SK-N-SH (cell line): Measurements from ENCODE around the gene PRLR. TPM values are rescaled to one million over a fixed set of nuclear protein-coding genes. Genes with fewer than 3 reads are reported as not detected.

Experiments used
- CTCF ChIA-PET: fragments of 300-600, 350-600 bp; formaldehyde crosslinking; extraction: SDS; loops from one replicate; lab custom pipeline; 2021; lab: Yijun Ruan, JAX
- POLR2A ChIA-PET: fragments of 350-600 bp; sonication (Branson Sonifier 250); formaldehyde crosslinking; extraction: SDS; loops from one replicate; lab custom pipeline; 2020; ENCODE audit warnings: antibody characterized with exemption, inconsistent platforms; lab: Yijun Ruan, JAX
- DNase-seq: peaks from one replicate; pipeline ENCODE4 v3.0.0; 2012
- H2AFZ ChIP-seq: fragments of 200-600 bp; sonication (generic); 2 replicates; pipeline ENCODE4 v1.8.1; 2016; ENCODE audit warnings: antibody characterized with exemption, mild to moderate bottlenecking, low read depth
- H3F3A ChIP-seq: fragments of 200-600 bp; sonication (generic); replicated peaks from 2 replicates; pipeline ENCODE3; 2016; ENCODE audit warnings: antibody characterized with exemption, mild to moderate bottlenecking; ENCODE audit not compliant: insufficient read depth
- H3K27ac ChIP-seq, 2 experiments: fragments of 200-500 bp in 1 of 2; fragments of 200-600 bp in 1 of 2; sonication (Bioruptor generic) in 1 of 2; sonication (generic), shearing (Covaris generic) in 1 of 2; 2 replicates each; pipeline versions ENCODE4 v1.5.1 to v1.6.1; 2014 to 2016; ENCODE audit warnings: low read depth in 2 of 2, inconsistent platforms in 1 of 2, low read length in 1 of 2, mild to moderate bottlenecking in 1 of 2, mixed read lengths in 1 of 2
- H3K27me3 ChIP-seq: fragments of 200-600 bp; sonication (generic), shearing (Covaris generic); 2 replicates; pipeline ENCODE4 v1.6.1; 2016; ENCODE audit warnings: mixed run types; ENCODE audit not compliant: insufficient read depth
- H3K36me3 ChIP-seq, 2 experiments: fragments of 200-500 bp in 1 of 2; fragments of 200-600 bp in 1 of 2; sonication (Bioruptor generic) in 1 of 2; sonication (generic) in 1 of 2; replicated peaks in 1 of 2; 2 replicates each; pipeline versions ENCODE3 to v1.5.1; 2014 to 2016; ENCODE audit warnings: low read length in 1 of 2, mild to moderate bottlenecking in 1 of 2; ENCODE audit not compliant: insufficient read depth in 2 of 2, control insufficient read depth in 1 of 2
- H3K4me1 ChIP-seq, 2 experiments: fragments of 200-500 bp in 1 of 2; fragments of 200-600 bp in 1 of 2; sonication (Bioruptor generic) in 1 of 2; sonication (generic), shearing (Covaris generic) in 1 of 2; 2 replicates each; pipeline versions ENCODE4 v1.5.1 to v1.6.1; 2014 to 2016; ENCODE audit warnings: low read depth in 1 of 2, low read length in 1 of 2, mixed run types in 1 of 2; ENCODE audit not compliant: insufficient read depth in 2 of 2, control insufficient read depth in 1 of 2
- H3K4me2 ChIP-seq: fragments of 200-600 bp; sonication (generic), shearing (Covaris generic); 2 replicates; pipeline ENCODE4 v1.6.1; 2017; ENCODE audit warnings: mixed run types
- H3K4me3 ChIP-seq, 2 experiments: fragments of 200-500 bp in 1 of 2; fragments of 200-600 bp in 1 of 2; sonication (Bioruptor generic) in 1 of 2; sonication (generic), shearing (Covaris generic) in 1 of 2; 2 replicates each; pipeline versions ENCODE4 v1.5.1 to v1.8.1; 2014 to 2016; ENCODE audit warnings: low read depth in 2 of 2, inconsistent platforms in 1 of 2, low read length in 1 of 2, mild to moderate bottlenecking in 1 of 2, mixed read lengths in 1 of 2, moderate library complexity in 1 of 2
- H3K79me2 ChIP-seq: fragments of 200-600 bp; sonication (generic); 2 replicates; pipeline ENCODE4 v1.8.1; 2017; ENCODE audit warnings: mild to moderate bottlenecking; ENCODE audit not compliant: insufficient read depth
- H3K9ac ChIP-seq: fragments of 200-600 bp; sonication (generic); 2 replicates; pipeline ENCODE4 v1.6.1; 2017; ENCODE audit warnings: mixed run types
- H3K9me2 ChIP-seq: fragments of 200-600 bp; sonication (generic); 2 replicates; pipeline ENCODE4 v1.6.1; 2017; ENCODE audit warnings: mixed run types
- H3K9me3 ChIP-seq: fragments of 200-600 bp; sonication (generic); 2 replicates; pipeline ENCODE4 v1.6.1; 2017; ENCODE audit warnings: mixed run types, mild to moderate bottlenecking, moderate library complexity
- H4K20me1 ChIP-seq: fragments of 200-600 bp; sonication (generic); 2 replicates; pipeline ENCODE4 v1.6.1; 2017; ENCODE audit warnings: mild to moderate bottlenecking, mixed run types; ENCODE audit not compliant: insufficient read depth
- CTCF ChIP-seq: fragments of 200-600 bp; sonication (generic); IDR thresholded peaks from 2 replicates; pipeline ENCODE4 v1.6.1; 2017; ENCODE audit warnings: antibody characterized with exemption, mild to moderate bottlenecking, moderate library complexity
- ELF1 ChIP-seq: IDR thresholded peaks from 2 replicates; pipeline ENCODE4 v1.4.0; 2012
- FOSL2 ChIP-seq: IDR thresholded peaks from 2 replicates; pipeline ENCODE4 v1.4.0; 2012; ENCODE audit warnings: low read depth, mild to moderate bottlenecking, moderate library complexity, borderline replicate concordance
- FOXM1 ChIP-seq: IDR thresholded peaks from 2 replicates; pipeline ENCODE4 v1.4.0; 2012; ENCODE audit warnings: low read depth, mild to moderate bottlenecking
- GABPA ChIP-seq: IDR thresholded peaks from 2 replicates; pipeline ENCODE4 v1.4.0; 2012; ENCODE audit warnings: low read depth, mild to moderate bottlenecking
- JUND ChIP-seq: IDR thresholded peaks from 2 replicates; pipeline ENCODE4 v1.4.0; 2012
- MEF2A ChIP-seq: IDR thresholded peaks from 2 replicates; pipeline ENCODE4 v1.4.0; 2012; ENCODE audit warnings: low read depth, borderline replicate concordance
- MXI1 ChIP-seq: IDR thresholded peaks from 2 replicates; pipeline ENCODE4 v1.6.1; 2012; ENCODE audit warnings: mild to moderate bottlenecking, low read depth, low read length, improper control_type of control experiment
- NFIC ChIP-seq: IDR thresholded peaks from 2 replicates; pipeline ENCODE4 v1.4.0; 2012; ENCODE audit warnings: borderline replicate concordance
- PBX3 ChIP-seq: IDR thresholded peaks from 2 replicates; pipeline ENCODE4; 2012
- POLR2AphosphoS5 ChIP-seq: IDR thresholded peaks from 2 replicates; pipeline ENCODE4 v1.6.1; 2012; ENCODE audit warnings: low read depth, low read length
- RAD21 ChIP-seq: IDR thresholded peaks from 2 replicates; pipeline ENCODE4 v1.6.1; 2012; ENCODE audit warnings: mild to moderate bottlenecking, low read length
- REST ChIP-seq: IDR thresholded peaks from 2 replicates; pipeline ENCODE4 v1.6.1; 2012; ENCODE audit warnings: mild to moderate bottlenecking, low read depth, low read length, moderate library complexity
- TEAD4 ChIP-seq: IDR thresholded peaks from 2 replicates; pipeline ENCODE4 v1.4.0; 2012; ENCODE audit warnings: mild to moderate bottlenecking, borderline replicate concordance; ENCODE audit not compliant: insufficient read depth
- USF1 ChIP-seq: IDR thresholded peaks from 2 replicates; pipeline ENCODE4 v1.4.0; 2012; ENCODE audit warnings: low read depth, borderline replicate concordance
- ZBTB33 ChIP-seq: IDR thresholded peaks from 2 replicates; pipeline ENCODE4 v1.4.0; 2012; ENCODE audit warnings: low read depth, borderline replicate concordance
- WGBS: methylation state at CpG from one replicate; pipeline ENCODE4 v1.1.6; 2017; ENCODE audit warnings: low lambda C conversion rate; 5-methylcytosine and 5-hydroxymethylcytosine counted together
- polyA plus RNA-seq, 3 experiments: library from polyadenylated mRNA; depleted of rRNA; stranded (reverse); fragments of >200 nt; gene quantifications; 2 replicates each; pipeline ENCODE4 v1.2.3, GENCODE V29; 2012

Gene PRLR
- polyA plus RNA-seq, 1 of the 3 experiments (the other 2 are of a cell fraction) = 0.13 TPM

- H3K4me1 ChIP-seq = no peaks in the 10 kb centered on the region; a peak in 1 of 4 replicates
- TF ChIP-seq ELF1 = no peak
- TF ChIP-seq USF1 = no peak
- TF ChIP-seq GABPA = no peak
- TF ChIP-seq POLR2AphosphoS5 = no peak
- no peak for TF ChIP-seq MEF2A
- no peak for TF ChIP-seq TEAD4
- no peak for TF ChIP-seq JUND
- TF ChIP-seq FOXM1 = no peak
- TF ChIP-seq PBX3 = no peak
- TF ChIP-seq FOSL2 = no peak
- TF ChIP-seq MXI1 = no peak
- TF ChIP-seq NFIC = no peak
- TF ChIP-seq ZBTB33 = no peak
- no peak for TF ChIP-seq CTCF
- TF ChIP-seq REST = no peak
- TF ChIP-seq RAD21 = no peak
- CTCF ChIA-PET = interaction anchor here (0.6 kb wide), 1 partner anchor 215 kb away, joined by 3 read pairs; no protein-coding TSS in a partner anchor
- no peak for DNase-seq
- H4K20me1 ChIP-seq = no peaks in the 10 kb centered on the region
- H3K9ac ChIP-seq = no peak overlapping the region
- H3K27ac ChIP-seq = no peak overlapping the region
- no peaks in the 10 kb centered on the region for H3K79me2 ChIP-seq
- peaks cover 6% of the 10 kb centered on the region; the same call in 1 of the 2 replicates for H3K27me3 ChIP-seq
- H2AFZ ChIP-seq = no peak overlapping the region
- POLR2A ChIA-PET = no interaction called here
- no peaks in the 10 kb centered on the region for H3K9me3 ChIP-seq
- H3K4me2 ChIP-seq = no peak overlapping the region
- H3K9me2 ChIP-seq = no peaks in the 10 kb centered on the region
- no peak overlapping the region for H3K4me3 ChIP-seq
- no peaks in the 10 kb centered on the region for H3F3A ChIP-seq
- H3K36me3 ChIP-seq = no peaks in the 10 kb centered on the region
- WGBS = 39% methylated on average over 4 of the region's 4 CpGs
Measured at GRCh38 chr5:35063414-35063813, 166.9 kb downstream of the PRLR start.
